Bronchial epithelial cell (primary cell): ENCODE results near the gene PSMF1. TPM values are rescaled to one million over a fixed set of nuclear protein-coding genes. Genes with fewer than 3 reads are reported as not detected.

Experiments used
- DNase-seq: peaks from one replicate; pipeline ENCODE4 v3.0.0-alpha.2; 2010; ENCODE audit warnings: low read depth
- FAIRE-seq: peaks from 2 replicates; lab custom pipeline; 2011; peaks lifted over from hg19 to GRCh38; lab: Jason Lieb, UNC
- H3K27me3 ChIP-seq: 2 replicates; pipeline ENCODE4 v1.5.1; 2011; ENCODE audit warnings: low read length; ENCODE audit not compliant: control insufficient read depth, insufficient read depth
- H3K36me3 ChIP-seq: 2 replicates; pipeline ENCODE4 v1.5.1; 2011; ENCODE audit warnings: low read length; ENCODE audit not compliant: control insufficient read depth, insufficient read depth
- H3K4me3 ChIP-seq: 2 replicates; pipeline ENCODE4 v1.5.1; 2011; ENCODE audit warnings: mild to moderate bottlenecking, low read depth, low read length, control low read depth
- total RNA-seq: library from RNA; depleted of rRNA; stranded (reverse); fragments of >200 nt; gene quantifications from 2 replicates; pipeline ENCODE4 v1.2.1, GENCODE V29; 2014
- TF ChIP-seq, protein P1 (sequence below): IDR thresholded peaks from 2 replicates; pipeline ENCODE4 v1.5.1; 2011; ENCODE audit warnings: mild to moderate bottlenecking, moderate library complexity, low read length, control low read depth, inconsistent platforms; ENCODE audit not compliant: insufficient read depth, severe bottlenecking

Gene PSMF1
- total RNA-seq, 1 donor from 2014 or later, result 20.3 TPM

DNA sequence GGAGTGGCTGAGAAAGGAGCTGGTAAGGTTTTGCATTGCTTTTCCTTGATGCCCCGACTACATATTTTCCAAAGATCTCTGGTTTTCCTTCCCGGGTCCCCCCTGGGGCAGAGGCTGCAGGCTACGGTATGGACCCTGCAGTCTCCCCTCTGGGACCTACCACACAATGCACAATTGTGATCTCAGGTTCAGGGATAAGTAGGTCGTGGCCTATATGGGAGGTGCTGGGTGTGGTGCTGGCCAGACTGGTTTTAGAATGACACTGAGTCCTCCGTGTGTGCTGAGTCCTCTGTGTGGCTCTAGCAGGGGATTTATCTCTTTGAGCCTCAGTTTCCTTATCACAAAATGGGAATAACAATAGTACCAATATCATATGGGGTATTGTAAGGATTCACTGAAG, 85.2 kb downstream of the PSMF1 start:
- TF ChIP-seq, protein P1, sequence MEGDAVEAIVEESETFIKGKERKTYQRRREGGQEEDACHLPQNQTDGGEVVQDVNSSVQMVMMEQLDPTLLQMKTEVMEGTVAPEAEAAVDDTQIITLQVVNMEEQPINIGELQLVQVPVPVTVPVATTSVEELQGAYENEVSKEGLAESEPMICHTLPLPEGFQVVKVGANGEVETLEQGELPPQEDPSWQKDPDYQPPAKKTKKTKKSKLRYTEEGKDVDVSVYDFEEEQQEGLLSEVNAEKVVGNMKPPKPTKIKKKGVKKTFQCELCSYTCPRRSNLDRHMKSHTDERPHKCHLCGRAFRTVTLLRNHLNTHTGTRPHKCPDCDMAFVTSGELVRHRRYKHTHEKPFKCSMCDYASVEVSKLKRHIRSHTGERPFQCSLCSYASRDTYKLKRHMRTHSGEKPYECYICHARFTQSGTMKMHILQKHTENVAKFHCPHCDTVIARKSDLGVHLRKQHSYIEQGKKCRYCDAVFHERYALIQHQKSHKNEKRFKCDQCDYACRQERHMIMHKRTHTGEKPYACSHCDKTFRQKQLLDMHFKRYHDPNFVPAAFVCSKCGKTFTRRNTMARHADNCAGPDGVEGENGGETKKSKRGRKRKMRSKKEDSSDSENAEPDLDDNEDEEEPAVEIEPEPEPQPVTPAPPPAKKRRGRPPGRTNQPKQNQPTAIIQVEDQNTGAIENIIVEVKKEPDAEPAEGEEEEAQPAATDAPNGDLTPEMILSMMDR, result no peak
- no peak for DNase-seq
- Histone ChIP-seq H3K36me3 (no peaks in the 10 kb centered on the region), H3K4me3 (no peak overlapping the region), H3K27me3 (peaks cover 3% of the 10 kb centered on the region)
- no peak for FAIRE-seq

DNA sequence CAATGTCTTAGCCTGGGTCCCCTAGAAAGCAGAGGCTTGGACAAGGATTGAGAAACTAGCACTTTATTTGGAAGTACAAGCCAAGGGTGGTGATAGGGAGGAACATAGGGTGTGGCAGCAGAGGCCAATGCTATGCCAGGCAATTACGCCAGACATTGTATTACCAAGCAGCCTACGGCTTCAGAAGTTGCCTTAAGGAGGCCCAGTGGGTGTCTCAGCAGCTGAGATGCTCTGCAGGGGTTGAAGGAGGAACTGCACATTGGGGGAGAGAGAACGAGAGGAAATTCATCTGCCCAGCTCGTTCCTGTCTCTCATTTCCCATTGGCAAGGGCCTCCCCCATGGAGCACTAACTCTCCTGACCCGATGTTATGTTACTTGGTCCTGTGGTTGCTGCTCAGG, 85.7 kb downstream of the PSMF1 start:
- no peak for DNase-seq

DNA sequence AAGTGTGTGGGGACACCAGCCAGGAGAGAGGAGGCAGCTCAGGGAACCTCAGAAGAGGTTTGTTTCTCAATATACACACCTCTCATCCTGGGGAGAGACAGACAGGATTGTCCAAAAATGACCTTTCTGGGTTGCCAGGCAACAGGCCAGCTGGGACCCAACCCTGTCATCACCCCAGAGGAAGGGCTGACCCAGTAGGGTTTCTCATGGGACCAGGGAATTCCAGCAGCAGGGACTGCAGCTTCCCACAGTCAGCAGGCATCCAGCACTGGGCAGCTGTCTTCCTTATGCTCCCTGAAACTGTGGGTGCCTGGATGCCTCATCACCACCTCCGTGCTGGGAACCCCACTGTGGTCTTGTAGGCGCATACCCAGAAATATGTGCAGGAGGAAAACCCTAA, 86.2 kb downstream of the PSMF1 start:
- no peaks in the 10 kb centered on the region for H3K36me3 ChIP-seq
- no peak for FAIRE-seq
- peaks cover 3% of the 10 kb centered on the region for H3K27me3 ChIP-seq
- DNase-seq, result no peak
- TF ChIP-seq, protein P1, result no peak
- no peak overlapping the region for H3K4me3 ChIP-seq

More for the DNA sequence above, 85.7 kb downstream of the PSMF1 start:
- TF ChIP-seq, protein P1, result no peak
- no peak for FAIRE-seq
- Histone ChIP-seq H3K36me3 (no peaks in the 10 kb centered on the region), H3K4me3 (no peak overlapping the region), H3K27me3 (peaks cover 3% of the 10 kb centered on the region)

- TF ChIP-seq, protein P1, result no peak
- H3K36me3 ChIP-seq, result no peaks in the 10 kb centered on the region
- DNase-seq, result no peak
- FAIRE-seq, result no peak
- H3K27me3 ChIP-seq, result peaks cover 3% of the 10 kb centered on the region
- no peak overlapping the region for H3K4me3 ChIP-seq
These were observed 87.4 kb downstream of the PSMF1 start for GRCh38 chr20:1205802-1206201.

- TF ChIP-seq, protein P1, result no peak
- Histone ChIP-seq H3K27me3 (peaks cover 3% of the 10 kb centered on the region), H3K36me3 (no peaks in the 10 kb centered on the region), H3K4me3 (no peak overlapping the region)
- no peak for FAIRE-seq
- DNase-seq, result no peak
These were observed 88.2 kb downstream of the PSMF1 start for GRCh38 chr20:1206366-1207148.
